ENCODE results near the gene DRD2.

GRCh38 chr11:113400631-113401230 is 74.5 kb downstream of the DRD2 start:
- TF ChIP-seq, protein P1, sequence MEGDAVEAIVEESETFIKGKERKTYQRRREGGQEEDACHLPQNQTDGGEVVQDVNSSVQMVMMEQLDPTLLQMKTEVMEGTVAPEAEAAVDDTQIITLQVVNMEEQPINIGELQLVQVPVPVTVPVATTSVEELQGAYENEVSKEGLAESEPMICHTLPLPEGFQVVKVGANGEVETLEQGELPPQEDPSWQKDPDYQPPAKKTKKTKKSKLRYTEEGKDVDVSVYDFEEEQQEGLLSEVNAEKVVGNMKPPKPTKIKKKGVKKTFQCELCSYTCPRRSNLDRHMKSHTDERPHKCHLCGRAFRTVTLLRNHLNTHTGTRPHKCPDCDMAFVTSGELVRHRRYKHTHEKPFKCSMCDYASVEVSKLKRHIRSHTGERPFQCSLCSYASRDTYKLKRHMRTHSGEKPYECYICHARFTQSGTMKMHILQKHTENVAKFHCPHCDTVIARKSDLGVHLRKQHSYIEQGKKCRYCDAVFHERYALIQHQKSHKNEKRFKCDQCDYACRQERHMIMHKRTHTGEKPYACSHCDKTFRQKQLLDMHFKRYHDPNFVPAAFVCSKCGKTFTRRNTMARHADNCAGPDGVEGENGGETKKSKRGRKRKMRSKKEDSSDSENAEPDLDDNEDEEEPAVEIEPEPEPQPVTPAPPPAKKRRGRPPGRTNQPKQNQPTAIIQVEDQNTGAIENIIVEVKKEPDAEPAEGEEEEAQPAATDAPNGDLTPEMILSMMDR (IDR thresholded peaks at IDR 0.05; ENCODE audit: low read length), result no peak
- no peak for TF ChIP-seq EZH2phosphoT487 (IDR thresholded peaks at IDR 0.05; ENCODE audit: low read length)

All from MM.1S (cell line).